GM12878 (cell line): ENCODE data around the gene NISCH. TPM values are rescaled to one million over a fixed set of nuclear protein-coding genes. Genes with fewer than 3 reads are reported as not detected.

Source experiments
- ATAC-seq: fragments of 200-7000 bp; cut with Tn5 transposase; 3 replicates; pipeline ENCODE4 v1.9.1; 2020; ENCODE audit warnings: mild to moderate bottlenecking, moderate library complexity
- BruUV-seq: library from RNA; stranded (reverse); fragments of 400-500 nt; replicated peaks from 2 replicates; lab custom pipeline; 2021; lab: Mats Ljungman, UMichigan
- CTCF ChIA-PET: fragments of 300-600 bp; sonication (Branson Sonifier 250); formaldehyde crosslinking; extraction: SDS; loops from one replicate; lab custom pipeline; 2021; ENCODE audit warnings: inconsistent platforms; lab: Yijun Ruan, JAX
- POLR2A ChIA-PET: fragments of 350-600 bp; formaldehyde crosslinking; extraction: SDS; loops from one replicate; lab custom pipeline; 2021; ENCODE audit warnings: inconsistent platforms; lab: Charles Lee
- RAD21 ChIA-PET: fragments of 300-600 bp; sonication (Branson Sonifier 250); formaldehyde crosslinking; loops from one replicate; lab custom pipeline; 2023; ENCODE audit warnings: antibody characterized with exemption; ENCODE audit not compliant: unreplicated experiment; lab: Charles Lee
- SMC1A ChIA-PET: fragments of 300-600 bp; sonication (Branson Sonifier 250); formaldehyde crosslinking; loops from one replicate; lab custom pipeline; 2023; ENCODE audit not compliant: unreplicated experiment, uncharacterized antibody; lab: Charles Lee
- DNase-seq: peaks from one replicate; pipeline ENCODE4 v3.0.0-alpha.2; 2011; ENCODE audit warnings: low read depth, low spot score
- FAIRE-seq: peaks from 3 replicates; lab custom pipeline; 2011; peaks lifted over from hg19 to GRCh38; lab: Jason Lieb, UNC
- H2AFZ ChIP-seq: 2 replicates; pipeline ENCODE4 v1.6.0; 2011; ENCODE audit warnings: low read depth, low read length, control low read depth; ENCODE audit not compliant: control insufficient read depth
- H3K27ac ChIP-seq: 2 replicates; pipeline ENCODE4 v1.5.1; 2011; ENCODE audit warnings: control low read depth; ENCODE audit not compliant: control insufficient read depth, insufficient read depth
- H3K27me3 ChIP-seq, 2 experiments: replicated peaks in 1 of 2; 2 replicates each; pipeline versions ENCODE4 v1.6.0 to v1.6.1; 2011; ENCODE audit warnings: low read length in 1 of 2; ENCODE audit not compliant: control insufficient read depth in 2 of 2, insufficient read depth in 2 of 2
- H3K36me3 ChIP-seq, 2 experiments: 2 replicates each; pipeline ENCODE4 v1.5.1; 2011; ENCODE audit warnings: low read length in 1 of 2; ENCODE audit not compliant: control insufficient read depth in 2 of 2, insufficient read depth in 2 of 2
- H3K4me1 ChIP-seq: 2 replicates; pipeline ENCODE4 v1.6.1; 2011; ENCODE audit warnings: mild to moderate bottlenecking, low read length, moderate library complexity, mixed read lengths; ENCODE audit not compliant: control insufficient read depth, insufficient read depth
- H3K4me2 ChIP-seq: 2 replicates; pipeline ENCODE4 v1.6.0; 2011; ENCODE audit warnings: control low read depth; ENCODE audit not compliant: control insufficient read depth, insufficient read depth
- H3K4me3 ChIP-seq: fragments of 200-600 bp; sonication (generic); 2 replicates; pipeline ENCODE4 v1.5.1; 2016
- H3K79me2 ChIP-seq: 2 replicates; pipeline ENCODE4 v1.6.0; 2011; ENCODE audit warnings: low read length; ENCODE audit not compliant: control insufficient read depth, insufficient read depth
- H3K9ac ChIP-seq: 2 replicates; pipeline ENCODE4 v1.8.0; 2011; ENCODE audit warnings: low read length, control low read depth, mixed read lengths; ENCODE audit not compliant: control insufficient read depth, insufficient read depth
- H3K9me3 ChIP-seq: replicated peaks from 3 replicates; pipeline ENCODE4 v1.5.1; 2011; ENCODE audit warnings: mild to moderate bottlenecking, low read length; ENCODE audit not compliant: control insufficient read depth, insufficient read depth
- H4K20me1 ChIP-seq: 2 replicates; pipeline ENCODE4 v1.6.0; 2011; ENCODE audit not compliant: control insufficient read depth, insufficient read depth
- BMI1 ChIP-seq: fragments of 450-650 bp; IDR thresholded peaks from 2 replicates; pipeline ENCODE4 v1.6.1; 2016; ENCODE audit warnings: mild to moderate bottlenecking, moderate library complexity, borderline replicate concordance
- CBFB ChIP-seq: IDR thresholded peaks from 2 replicates; pipeline ENCODE4 v1.6.1; 2016; ENCODE audit warnings: antibody characterized with exemption, low read depth
- CHD2 ChIP-seq: IDR thresholded peaks from 2 replicates; pipeline ENCODE4 v1.6.1; 2011; ENCODE audit warnings: low read depth, low read length, improper control_type of control experiment, borderline replicate concordance
- CTCF ChIP-seq, 3 experiments: IDR thresholded peaks in 2 of 3; conservative IDR thresholded peaks in 1 of 3; 2 replicates each; pipeline ENCODE4 v1.5.1; 2011; ENCODE audit warnings: low read depth in 3 of 3, low read length in 3 of 3, mild to moderate bottlenecking in 3 of 3, control low read depth in 2 of 3, moderate library complexity in 2 of 3, inconsistent platforms in 1 of 3, mixed read lengths in 1 of 3; ENCODE audit not compliant: control insufficient read depth in 2 of 3, insufficient read depth in 1 of 3; ENCODE audit errors: extremely low read depth in 1 of 3
- ETV6 ChIP-seq, 2 experiments: fragments of 450-650 bp in 1 of 2; IDR thresholded peaks in 1 of 2; conservative IDR thresholded peaks in 1 of 2; 2 replicates each; pipeline ENCODE4 v1.6.1; 2014; ENCODE audit warnings: antibody characterized with exemption in 1 of 2, borderline replicate concordance in 1 of 2, low read depth in 1 of 2, mild to moderate bottlenecking in 1 of 2, moderate library complexity in 1 of 2
- IRF3 ChIP-seq: fragments of 450-650 bp; IDR thresholded peaks from 2 replicates; pipeline ENCODE4 v1.6.1; 2014; ENCODE audit warnings: mild to moderate bottlenecking
- JUNB ChIP-seq: IDR thresholded peaks from 2 replicates; pipeline ENCODE4 v1.6.1; 2016; ENCODE audit warnings: antibody characterized with exemption, mild to moderate bottlenecking
- KAT2A ChIP-seq: conservative IDR thresholded peaks from 2 replicates; pipeline ENCODE4 v1.6.1; 2011; ENCODE audit warnings: low read depth, low read length; ENCODE audit not compliant: control insufficient read depth
- LARP7 ChIP-seq: fragments of 450-650 bp; IDR thresholded peaks from 2 replicates; pipeline ENCODE4 v1.6.1; 2017; ENCODE audit warnings: mild to moderate bottlenecking
- NFXL1 ChIP-seq: fragments of 450-650 bp; IDR thresholded peaks from 2 replicates; pipeline ENCODE4 v1.6.1; 2017; ENCODE audit warnings: antibody characterized with exemption, mild to moderate bottlenecking, borderline replicate concordance
- NR2C2 ChIP-seq: IDR thresholded peaks from 2 replicates; pipeline ENCODE4 v1.6.1; 2011; ENCODE audit warnings: borderline replicate concordance, low read depth; ENCODE audit not compliant: control insufficient read depth, insufficient read length
- PBX3 ChIP-seq: IDR thresholded peaks from 2 replicates; pipeline ENCODE4 v1.6.1; 2011; ENCODE audit warnings: mild to moderate bottlenecking, low read depth, low read length, moderate library complexity; ENCODE audit not compliant: insufficient replicate concordance
- POLR2AphosphoS5 ChIP-seq: IDR thresholded peaks from 2 replicates; pipeline ENCODE4 v1.6.1; 2011; ENCODE audit warnings: mild to moderate bottlenecking, low read length, inconsistent platforms
- PRDM15 ChIP-seq: fragments of 450-650 bp; formaldehyde crosslinking; IDR thresholded peaks from 2 replicates; pipeline ENCODE4 v1.4.0; 2020; ENCODE audit warnings: mild to moderate bottlenecking, moderate library complexity
- SIX5 ChIP-seq: IDR thresholded peaks from 2 replicates; pipeline ENCODE4 v1.6.1; 2011; ENCODE audit warnings: mild to moderate bottlenecking, low read depth, low read length, moderate library complexity; ENCODE audit not compliant: severe bottlenecking
- SMARCA5 ChIP-seq: fragments of 450-650 bp; IDR thresholded peaks from 2 replicates; pipeline ENCODE4 v1.6.1; 2017; ENCODE audit warnings: mild to moderate bottlenecking
- SREBF1 ChIP-seq: IDR thresholded peaks from 2 replicates; pipeline ENCODE4 v1.6.1; 2012; ENCODE audit warnings: mild to moderate bottlenecking, low read length
- YBX1 ChIP-seq: fragments of 450-650 bp; IDR thresholded peaks from 2 replicates; pipeline ENCODE4 v1.6.1; 2016; ENCODE audit warnings: antibody characterized with exemption
- WGBS: methylation state at CpG from one replicate; pipeline ENCODE4 v1.1.6; 2016; ENCODE audit warnings: low lambda C conversion rate; ENCODE audit not compliant: insufficient replicate concordance, insufficient coverage; ENCODE audit errors: missing lambda C conversion rate; 5-methylcytosine and 5-hydroxymethylcytosine counted together
- in situ Hi-C: fragments of 300-500 bp; cut with MboI; formaldehyde crosslinking; loops from 9 replicates; pipeline ENCODE4 v1.14.3; 2018; ENCODE audit warnings: mixed read lengths
- intact Hi-C: fragments of 100-400 bp; cut with micrococcal nuclease; formaldehyde crosslinking; loops from one replicate; pipeline ENCODE4 v1.14.2; 2022; ENCODE audit not compliant: unreplicated experiment
- polyA plus RNA-seq, 11 experiments: library from polyadenylated mRNA; depleted of rRNA in 4 of 11; unstranded in 6 of 11; stranded (reverse) in 5 of 11; fragments of >200 nt; fragmentation: Nextera tagmentation in 4 of 11; fragmentation: Illumina TruSeq in 1 of 11; extraction: Ambion mirVana in 4 of 11; extraction: Trizol in 1 of 11; gene quantifications; 1 replicate in 1 of 11; 2 replicates in 10 of 11; pipeline versions ENCODE4 v1.2.1 to v1.2.3, GENCODE V29; 2011 to 2016; ENCODE audit warnings: inconsistent platforms in 2 of 11, missing spikeins in 2 of 11, low read depth in 1 of 11
- total RNA-seq, 4 experiments: library from RNA; depleted of rRNA in 3 of 4; stranded (reverse); fragments of >200 nt in 3 of 4; fragmentation: Illumina TruSeq in 1 of 4; extraction: Trizol in 1 of 4; gene quantifications; 2 replicates each; pipeline versions ENCODE4 v1.2.1 to v1.2.3, GENCODE V29; 2013 to 2021

Gene NISCH
- total and polyA plus RNA-seq, 10 of the 15 experiments (the other 5 are each of a cell fraction or from before 2014, with no cell fraction given) = 0.76 to 52.5 (median 24.6) TPM

- SMC1A ChIA-PET = no interaction called here
- POLR2A ChIA-PET = no interaction called here
- ATAC-seq (no peak), FAIRE-seq (no peak), DNase-seq (no peak)
- no peak overlapping the region for H3K9ac ChIP-seq
- no peak overlapping the region for H2AFZ ChIP-seq
- H3K4me3 ChIP-seq = no peak overlapping the region
- H3K27me3 ChIP-seq = no peaks in the 10 kb centered on the region
- in situ Hi-C loops = no loop called here
- H3K9me3 ChIP-seq = no peaks in the 10 kb centered on the region
- TF ChIP-seq PBX3 (no peak), CBFB (no peak), CHD2 (no peak), POLR2AphosphoS5 (no peak), PRDM15 (no peak), BMI1 (no peak), NR2C2 (no peak), YBX1 (no peak), ETV6 (conservative IDR thresholded peaks at IDR 0.05 in 1 of 2, IDR thresholded peaks at IDR 0.05 in 1 of 2; ENCODE audit: borderline replicate concordance in 1 of 2, low read depth in 1 of 2) (no peak), SREBF1 (no peak), CTCF (IDR thresholded peaks at IDR 0.05 in 2 of 3, conservative IDR thresholded peaks at IDR 0.05 in 1 of 3; ENCODE audit: control insufficient read depth in 2 of 3, extremely low read depth in 1 of 3, insufficient read depth in 1 of 3, low read depth in 3 of 3, low read length in 3 of 3) (no peak), SMARCA5 (no peak), IRF3 (no peak), SIX5 (no peak), LARP7 (no peak), KAT2A (no peak), NFXL1 (no peak), JUNB (no peak)
- RAD21 ChIA-PET = no interaction called here
- H3K79me2 ChIP-seq = no peaks in the 10 kb centered on the region
- intact Hi-C loops = no loop called here
- no peaks in the 10 kb centered on the region for H3K4me1 ChIP-seq
- WGBS = 23% methylated on average over 5 of the region's 5 CpGs
- CTCF ChIA-PET = no interaction called here
- no peaks in the 10 kb centered on the region for H3K36me3 ChIP-seq
- no peaks in the 10 kb centered on the region for H4K20me1 ChIP-seq
- no peak overlapping the region for H3K27ac ChIP-seq
- H3K4me2 ChIP-seq = no peak overlapping the region
- no TSS peak for BruUV-seq
These were observed 52.0 kb downstream of the NISCH start for GRCh38 chr3:52507359-52507758.
